Measurements from ENCODE around the gene RARG.

RARG gene

DNA sequence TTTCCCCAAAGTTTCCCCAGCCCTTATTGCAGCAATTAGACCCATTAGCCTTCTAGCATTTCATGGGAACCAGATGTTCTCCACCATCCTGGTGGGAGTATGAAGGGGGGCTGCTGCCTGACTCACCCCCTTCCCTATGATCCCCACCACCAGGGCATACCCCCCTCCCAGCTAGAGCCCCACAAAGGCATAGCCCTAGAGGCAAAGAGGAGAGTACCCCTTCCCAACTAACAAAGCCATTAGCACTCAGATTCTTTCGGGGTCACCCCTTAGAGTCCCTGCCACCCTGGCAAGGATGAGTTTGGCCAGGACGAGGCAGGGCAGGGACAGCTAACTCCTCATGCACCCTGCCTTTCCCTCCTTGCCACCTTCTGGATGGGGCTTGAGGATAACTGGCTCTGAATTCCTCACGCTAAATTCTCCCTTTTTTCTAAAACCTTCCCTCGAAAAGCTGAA lies 9.2 kb downstream of the RARG start:
- no peak for DNase-seq

GRCh38 chr12:53222170-53222721 lies 9.8 kb downstream of the RARG start:
- no peak for DNase-seq

- peak; percentile 34 to 66 for DNase-seq
These were observed 10.6 kb downstream of the RARG start for GRCh38 chr12:53221203-53222080.

DNA sequence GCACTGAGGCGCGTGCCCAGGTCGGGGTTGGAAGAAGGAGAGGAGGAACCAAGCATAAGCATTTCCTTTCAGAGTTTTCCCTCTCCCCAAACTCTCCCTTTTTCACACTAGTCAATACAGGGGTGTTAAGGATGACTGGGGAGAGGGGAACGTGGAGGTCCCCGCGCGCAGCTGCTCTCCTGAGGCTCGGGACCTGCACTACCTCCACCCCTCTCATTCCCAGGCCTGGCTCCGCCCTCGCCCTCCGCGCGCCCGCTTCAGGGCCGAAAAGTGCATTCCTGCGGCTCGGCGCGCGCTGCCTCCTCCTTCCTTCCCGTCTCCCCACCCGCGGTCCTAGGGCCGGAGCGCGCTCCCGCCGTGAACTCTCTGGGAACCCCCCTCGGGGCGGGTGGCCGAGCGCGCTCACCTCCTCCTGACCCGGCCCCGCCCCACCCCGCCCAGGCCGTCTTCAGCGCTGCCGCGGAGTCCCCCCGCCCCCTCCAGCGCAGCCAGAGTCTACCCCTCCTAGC lies 11.3 kb downstream of the RARG start:
- peak; percentile 64 to 79 for DNase-seq

DNA sequence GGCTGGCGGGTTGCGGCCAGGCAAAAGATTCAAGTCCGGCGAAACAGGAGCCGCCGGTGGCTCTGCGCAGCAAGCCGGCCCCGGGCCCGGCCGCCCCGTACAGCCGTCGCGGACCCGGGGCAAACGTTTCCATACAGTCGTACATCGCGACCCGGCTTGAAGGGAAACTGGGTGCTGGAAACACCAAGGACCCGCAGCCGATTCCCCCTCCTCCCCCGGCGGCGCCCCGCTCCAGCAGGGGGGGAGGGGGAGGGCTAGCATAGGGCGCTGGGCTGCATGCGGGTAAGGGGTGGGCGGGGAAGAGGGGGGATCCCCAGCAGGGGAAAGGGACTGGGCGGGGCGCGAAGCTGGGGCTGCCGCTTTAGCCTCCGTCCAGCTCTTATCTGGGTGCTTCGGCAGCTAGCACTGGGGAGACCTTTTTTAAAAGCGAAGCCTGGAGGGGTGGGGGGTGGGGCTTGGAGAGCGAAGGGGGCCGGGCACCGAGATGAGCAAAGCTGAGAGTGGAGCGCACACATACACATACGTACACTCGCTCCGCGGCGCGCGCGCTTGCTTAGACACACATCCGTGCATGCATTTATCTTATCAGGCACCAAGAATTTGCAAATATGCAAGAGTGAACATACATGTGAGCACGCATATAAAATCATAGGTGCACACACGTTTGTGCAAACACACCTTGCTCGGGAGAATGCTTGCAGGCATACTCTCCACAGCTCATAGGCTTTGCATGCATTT lies 11.9 kb downstream of the RARG start:
- peak; percentile 17 to 46 for DNase-seq

DNA sequence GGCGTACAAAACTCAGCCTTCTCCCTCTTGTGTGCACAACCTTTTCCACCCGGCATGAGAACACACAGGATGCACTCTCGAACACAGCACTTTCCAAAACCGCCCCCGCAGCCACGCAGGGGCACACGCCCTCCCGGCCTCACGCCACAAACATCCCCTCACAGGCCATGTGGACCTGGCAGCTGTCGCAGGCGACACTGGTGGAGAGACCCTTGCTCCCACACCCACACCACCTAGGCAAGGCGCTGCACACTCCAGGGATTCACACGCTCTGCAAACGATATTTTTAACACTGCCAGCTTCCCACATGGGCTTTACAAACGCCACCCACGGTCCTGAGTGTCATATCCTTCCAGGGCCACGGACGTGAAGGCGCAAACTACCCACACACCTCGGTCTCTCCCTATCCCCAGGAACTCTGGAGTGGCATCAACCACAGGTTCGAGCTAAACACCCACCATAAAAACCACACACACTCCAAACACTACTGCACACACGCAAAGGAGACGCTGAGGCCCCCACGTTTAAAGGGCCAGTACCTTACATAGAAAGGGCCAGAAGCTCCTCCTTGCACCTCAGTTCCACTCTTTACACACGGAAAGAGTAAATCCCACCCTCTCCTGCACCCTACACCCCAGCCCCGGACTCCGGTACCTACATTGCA lies 12.6 kb downstream of the RARG start:
- DNase-seq = no peak

DNA sequence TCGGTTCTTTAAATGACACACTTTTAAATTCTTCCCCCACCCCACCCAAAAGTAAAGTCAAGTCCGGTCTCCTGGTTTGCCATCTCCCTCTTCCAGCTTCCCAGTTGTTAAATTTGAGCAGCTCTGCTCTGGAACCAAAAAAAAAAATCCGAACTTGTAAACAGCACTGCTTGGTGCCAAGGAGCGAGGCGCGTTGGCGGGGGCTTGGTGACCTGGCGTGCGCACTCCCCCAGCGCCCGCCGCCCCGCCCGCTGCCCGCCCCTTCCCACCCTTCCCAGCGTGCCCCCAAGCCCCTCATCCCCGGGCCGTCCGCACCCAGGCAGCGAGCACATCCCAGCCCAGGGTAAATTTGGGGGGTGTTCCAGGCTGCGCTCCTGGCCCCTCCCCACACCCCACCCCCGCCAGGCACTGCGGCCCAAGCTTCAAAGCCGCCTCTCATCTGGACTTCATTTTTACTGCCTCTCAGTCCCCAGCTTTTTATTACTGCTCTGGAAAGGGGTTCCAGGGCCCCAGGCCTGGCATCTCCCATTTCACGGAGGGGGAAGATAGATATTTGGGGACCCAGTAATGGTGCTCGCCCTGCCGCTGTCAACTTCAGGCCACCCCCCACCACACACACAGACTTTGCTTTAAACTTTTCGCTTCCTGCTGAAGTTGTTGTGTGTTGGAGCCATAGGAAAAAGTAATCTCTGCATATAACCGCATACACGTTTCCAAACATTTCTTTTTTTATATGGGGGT lies 13.3 kb downstream of the RARG start:
- no peak for DNase-seq

DNA sequence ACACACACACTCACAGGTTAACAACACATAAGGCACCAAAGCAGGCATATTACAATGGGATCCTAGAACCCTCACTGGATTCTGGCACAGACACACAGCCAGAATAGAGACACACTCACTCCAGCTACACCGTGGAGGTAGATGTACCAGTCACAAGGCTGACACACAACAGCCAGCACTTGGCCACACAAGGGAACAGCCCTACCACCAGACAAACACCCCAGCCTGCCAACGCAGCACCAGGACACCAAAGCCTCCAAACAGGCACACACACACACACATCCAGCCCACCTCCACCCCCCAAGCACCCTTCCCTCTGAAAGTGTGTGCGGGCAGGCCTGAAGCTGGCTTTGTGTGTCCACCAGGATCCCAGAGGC lies 14.1 kb downstream of the RARG start:
- DNase-seq = no peak

GRCh38 chr12:53217051-53217930 lies 14.7 kb downstream of the RARG start:
- no peak for DNase-seq

GRCh38 chr12:53215497-53215896 lies 16.5 kb downstream of the RARG start:
- no peak for DNase-seq

DNA sequence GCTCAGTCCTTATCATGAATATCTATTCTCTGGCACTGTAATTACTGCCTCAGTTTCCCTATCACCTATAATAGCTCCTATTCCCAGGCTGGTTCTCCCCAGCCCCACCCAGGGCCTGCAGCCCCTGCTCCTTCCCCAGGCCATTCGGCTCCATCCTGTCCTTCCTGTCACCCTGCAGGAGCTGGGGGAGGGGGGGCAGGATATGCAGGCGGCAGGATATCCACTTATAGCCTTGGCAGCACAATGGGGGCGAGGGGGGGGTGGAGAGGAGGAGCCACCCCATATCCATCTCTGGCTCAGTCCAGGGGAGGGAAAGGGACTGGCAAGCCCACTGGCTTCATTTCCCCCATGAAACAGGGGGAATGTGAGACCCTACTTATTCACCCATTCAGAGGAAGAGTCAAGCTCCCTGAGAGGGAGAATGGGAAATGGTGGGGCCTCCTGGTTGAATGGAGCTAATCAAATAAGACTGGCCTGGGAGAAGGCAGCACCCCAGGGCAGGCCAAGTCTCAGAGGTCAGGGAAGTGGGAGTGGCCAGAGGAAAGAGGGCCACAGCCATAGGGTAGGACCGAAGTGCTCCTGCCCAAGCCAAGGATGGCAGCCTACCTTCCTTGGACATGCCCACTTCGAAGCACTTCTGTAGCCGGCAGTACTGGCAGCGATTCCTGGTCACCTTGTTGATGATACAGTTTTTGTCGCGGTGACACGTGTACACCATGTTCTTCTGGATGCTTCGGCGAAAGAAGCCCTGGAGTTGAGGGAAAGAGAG lies 17.1 kb downstream of the RARG start:
- DNase-seq = peak; percentile 70 to 73

GRCh38 chr12:53214221-53214620 lies 17.8 kb downstream of the RARG start:
- DNase-seq = no peak

DNA sequence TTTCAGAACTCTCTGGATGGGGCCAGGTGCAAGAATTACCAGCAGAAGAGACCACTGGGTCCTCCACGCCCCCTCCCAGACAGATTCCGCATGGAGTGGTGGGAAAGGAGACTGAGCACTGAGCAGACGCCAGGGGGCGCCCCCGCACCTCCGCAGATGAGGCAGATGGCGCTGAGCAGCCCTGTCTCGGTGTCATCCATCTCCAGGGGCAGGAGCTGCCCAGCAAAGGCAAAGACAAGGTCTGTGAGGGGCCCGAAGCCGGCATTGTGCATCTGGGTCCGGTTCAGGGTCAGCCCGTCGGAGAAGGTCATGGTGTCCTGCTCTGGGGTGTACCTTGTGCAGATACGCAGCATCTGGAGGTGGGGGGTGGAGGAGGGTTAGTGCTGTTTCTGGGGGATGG lies 18.7 kb downstream of the RARG start:
- DNase-seq = peak; percentile 76 to 81

GRCh38 chr12:53212931-53213330 lies 19.1 kb downstream of the RARG start:
- DNase-seq = no peak

DNA sequence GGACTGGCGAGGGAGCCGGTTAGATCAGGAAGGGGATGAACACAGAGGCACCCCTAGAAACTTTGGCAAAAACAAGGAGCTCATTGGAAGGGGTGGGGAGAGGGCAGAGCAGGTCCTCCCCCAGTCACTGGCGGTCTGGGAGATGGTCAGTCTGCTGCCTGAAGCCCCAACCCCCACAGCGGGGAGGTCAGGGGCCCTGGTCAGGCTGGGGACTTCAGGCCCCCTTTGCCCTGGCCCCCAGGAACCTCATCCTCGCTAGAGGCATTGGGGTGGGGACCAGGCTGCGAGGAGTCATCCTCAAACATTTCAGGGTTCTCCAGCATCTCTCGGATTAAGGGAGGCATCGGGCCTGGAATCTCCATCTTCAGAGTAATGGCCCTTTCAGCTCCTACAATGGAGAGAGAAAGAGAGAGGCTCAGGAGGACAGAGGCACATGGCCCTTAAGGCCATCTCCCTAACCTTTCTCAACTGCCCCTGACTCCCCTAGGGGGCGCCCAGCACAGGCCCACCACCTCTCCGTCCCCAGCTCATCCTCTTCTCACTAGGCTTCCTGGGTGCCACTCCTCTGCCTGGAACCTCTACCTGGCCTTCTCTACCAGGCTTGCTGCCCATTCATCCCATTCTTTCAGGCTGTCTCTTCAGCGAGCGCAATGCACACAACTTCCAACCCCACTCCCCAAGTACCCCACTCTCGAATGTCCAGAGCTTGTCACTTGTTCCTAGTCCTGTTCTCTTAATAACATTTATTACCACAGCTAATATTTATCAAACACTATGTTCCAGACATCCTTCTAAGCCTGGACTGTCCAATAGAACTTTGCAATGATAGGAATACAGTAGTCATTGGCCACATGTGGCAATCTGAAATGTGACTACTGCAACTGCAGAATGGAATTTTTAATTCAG lies 20.3 kb downstream of the RARG start:
- no peak for DNase-seq

DNA sequence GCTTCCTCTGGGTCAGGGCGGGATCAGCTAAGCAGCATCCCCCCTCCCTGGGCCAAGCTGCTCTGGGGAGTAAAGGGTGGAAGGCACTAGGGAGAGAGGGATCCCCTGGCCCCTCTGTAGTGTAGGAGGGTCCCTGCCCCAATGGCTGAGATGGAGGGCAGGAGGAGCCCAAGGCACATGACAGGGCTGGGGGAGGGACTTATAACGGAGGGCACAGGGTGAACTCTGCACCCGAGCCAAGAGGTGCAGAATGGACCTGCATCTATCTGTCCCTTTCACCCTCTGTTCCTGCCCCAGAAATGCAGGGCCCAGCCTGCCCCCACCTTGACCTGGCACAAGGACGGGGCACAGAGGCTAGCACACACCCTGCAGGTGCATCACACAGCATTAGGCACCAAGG lies 21.2 kb downstream of the RARG start:
- DNase-seq = no peak

DNA sequence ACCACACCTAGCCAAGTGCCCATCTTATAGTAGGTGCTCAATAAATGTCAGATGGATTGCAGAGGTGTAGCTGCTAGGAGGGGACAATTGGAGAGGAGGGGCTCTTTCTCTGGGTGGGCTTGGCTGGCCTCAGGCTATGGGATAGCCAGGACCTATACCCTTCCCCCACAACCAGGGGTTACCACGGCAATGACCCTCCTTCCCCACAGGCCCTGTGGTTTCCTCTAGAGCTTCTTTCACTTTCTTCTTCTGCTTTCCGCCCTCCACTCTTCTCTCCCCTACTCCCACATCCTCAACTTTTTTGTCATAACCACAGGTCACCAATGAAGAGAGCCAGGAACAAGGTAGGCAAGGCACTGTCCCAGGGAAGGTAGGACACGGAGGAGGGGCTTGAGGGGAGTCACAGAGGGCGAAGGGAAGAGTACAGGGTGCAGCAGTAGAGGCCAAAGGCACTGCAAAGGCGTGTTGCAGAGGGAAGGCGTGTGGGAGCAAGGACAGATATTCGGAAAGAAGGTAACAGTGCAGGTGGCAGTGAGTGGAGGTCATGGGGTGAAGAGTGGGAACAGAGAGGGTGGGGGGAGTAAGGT lies 23.0 kb downstream of the RARG start:
- DNase-seq = no peak

GRCh38 chr12:53208435-53208834 lies 23.6 kb downstream of the RARG start:
- no peak for DNase-seq

- no peak for DNase-seq
These were observed 25.0 kb downstream of the RARG start, which contains the start of gene ITGB7 for GRCh38 chr12:53207042-53207441. Gene ITGB7, minus strand, starts transcription at chr12:53207251. Its CDS starts 6,808 bp downstream, at chr12:53200443.
